HCT116 (cell line): ENCODE data around the gene TTYH1. TPM values are rescaled to one million over a fixed set of nuclear protein-coding genes. Genes with fewer than 3 reads are reported as not detected.

Experiments
- ATAC-seq: fragments of 200-7000 bp; cut with Tn5 transposase; 2 replicates; pipeline ENCODE4 v1.9.1; 2020; ENCODE audit warnings: mild to moderate bottlenecking, moderate library complexity
- BruUV-seq: library from RNA; stranded (reverse); fragments of 400-500 nt; replicated peaks from 2 replicates; lab custom pipeline; 2021; lab: Mats Ljungman, UMichigan
- CTCF ChIA-PET: fragments of 300-600 bp; sonication (Branson Sonifier 250); formaldehyde crosslinking; loops from one replicate; lab custom pipeline; 2021; ENCODE audit warnings: antibody characterized with exemption; lab: Charles Lee
- POLR2A ChIA-PET: fragments of 300-600, 350-600 bp; sonication (Branson Sonifier 250); formaldehyde crosslinking; loops from one replicate; lab custom pipeline; 2021; ENCODE audit warnings: antibody characterized with exemption; lab: Charles Lee
- RAD21 ChIA-PET, 2 experiments: fragments of 300-600 bp; sonication (Branson Sonifier 250); formaldehyde crosslinking; loops; one replicate each; lab custom pipeline; 2023; ENCODE audit warnings: low total read pairs in 2 of 2; ENCODE audit not compliant: uncharacterized antibody in 2 of 2, unreplicated experiment in 2 of 2, low non-redundant PET in 1 of 2; lab: Charles Lee
- DNase-seq: peaks from one replicate; pipeline ENCODE4 v3.0.0-alpha.2; 2010; ENCODE audit warnings: low read depth, low spot score
- H2AFZ ChIP-seq: fragments of 200-600 bp; shearing (Covaris generic), sonication (generic); 2 replicates; pipeline ENCODE4 v1.6.1; 2017; ENCODE audit warnings: low read depth, mixed run types, mixed read lengths, antibody characterized with exemption, low read length; ENCODE audit not compliant: poor library complexity, severe bottlenecking
- H3K27ac ChIP-seq: 2 replicates; pipeline ENCODE4 v1.5.1; 2012; ENCODE audit warnings: low read depth, low read length
- H3K27me3 ChIP-seq: fragments of 200-600 bp; sonication (generic); 2 replicates; pipeline ENCODE4 v1.6.1; 2016; ENCODE audit warnings: mixed run types, low read length, mixed read lengths; ENCODE audit not compliant: insufficient read depth
- H3K36me3 ChIP-seq, 2 experiments: fragments of 200-500 bp in 1 of 2; fragments of 200-600 bp in 1 of 2; sonication (Bioruptor generic) in 1 of 2; sonication (generic) in 1 of 2; 2 replicates each; pipeline versions ENCODE4 v1.5.1 to v1.6.1; 2014 to 2016; ENCODE audit warnings: low read length in 2 of 2, inconsistent platforms in 1 of 2, mixed read lengths in 1 of 2, mixed run types in 1 of 2; ENCODE audit not compliant: insufficient read depth in 2 of 2, control insufficient read depth in 1 of 2
- H3K4me1 ChIP-seq, 2 experiments: fragments of 200-600 bp in 1 of 2; sonication (generic) in 1 of 2; 2 replicates each; pipeline versions ENCODE4 v1.5.1 to v1.6.1; 2012 to 2017; ENCODE audit warnings: low read length in 2 of 2, inconsistent platforms in 1 of 2, mild to moderate bottlenecking in 1 of 2, mixed read lengths in 1 of 2, mixed run types in 1 of 2, moderate library complexity in 1 of 2; ENCODE audit not compliant: insufficient read depth in 2 of 2, control insufficient read depth in 1 of 2
- H3K4me2 ChIP-seq: fragments of 200-600 bp; sonication (generic); 2 replicates; pipeline ENCODE4 v1.6.1; 2017; ENCODE audit warnings: mixed run types, low read length, mixed read lengths
- H3K4me3 ChIP-seq, 2 experiments: fragments of 200-600 bp in 1 of 2; sonication (generic) in 1 of 2; replicated peaks in 1 of 2; 2 replicates each; pipeline ENCODE4 v1.5.1; 2011 to 2016; ENCODE audit warnings: low read length in 2 of 2, control low read depth in 1 of 2, low read depth in 1 of 2, mild to moderate bottlenecking in 1 of 2, mixed read lengths in 1 of 2, mixed run types in 1 of 2
- H3K79me2 ChIP-seq: fragments of 200-600 bp; sonication (generic); 2 replicates; pipeline ENCODE4 v1.6.1; 2017; ENCODE audit warnings: mild to moderate bottlenecking, mixed run types, low read length, moderate library complexity, mixed read lengths; ENCODE audit not compliant: insufficient read depth
- H3K9ac ChIP-seq: fragments of 200-600 bp; sonication (generic); 2 replicates; pipeline ENCODE4 v1.6.1; 2016; ENCODE audit warnings: low read length, mixed read lengths
- H3K9me2 ChIP-seq: fragments of 200-600 bp; sonication (generic), shearing (Covaris generic); 2 replicates; pipeline ENCODE4 v1.6.1; 2017; ENCODE audit warnings: mixed run types, mild to moderate bottlenecking, moderate library complexity; ENCODE audit not compliant: insufficient read depth
- H3K9me3 ChIP-seq, 2 experiments: fragments of 200-500 bp in 1 of 2; fragments of 200-600 bp in 1 of 2; sonication (Bioruptor generic) in 1 of 2; sonication (generic) in 1 of 2; 2 replicates each; pipeline ENCODE4 v1.6.1; 2014 to 2017; ENCODE audit warnings: low read length in 2 of 2, mixed read lengths in 2 of 2, inconsistent platforms in 1 of 2, low read depth in 1 of 2, mild to moderate bottlenecking in 1 of 2, mixed run types in 1 of 2, moderate library complexity in 1 of 2; ENCODE audit not compliant: control insufficient read depth in 1 of 2, insufficient read depth in 1 of 2
- H4K20me1 ChIP-seq: fragments of 200-600 bp; sonication (generic), shearing (Covaris generic); 2 replicates; pipeline ENCODE4 v1.6.1; 2017; ENCODE audit warnings: mixed run types, mild to moderate bottlenecking, moderate library complexity; ENCODE audit not compliant: insufficient read depth
- CBX3 ChIP-seq: IDR thresholded peaks from 2 replicates; pipeline ENCODE4 v1.6.1; 2012; ENCODE audit warnings: low read depth
- CEBPB ChIP-seq: IDR thresholded peaks from 2 replicates; pipeline ENCODE4 v1.6.1; 2012; ENCODE audit warnings: low read depth
- CTCF ChIP-seq, 3 experiments: fragments of 200-600 bp in 1 of 3; sonication (generic) in 1 of 3; IDR thresholded peaks in 2 of 3; conservative IDR thresholded peaks in 1 of 3; 2 replicates each; pipeline ENCODE4 v1.5.1; 2012 to 2017; ENCODE audit warnings: low read depth in 2 of 3, low read length in 2 of 3, antibody characterized with exemption in 1 of 3, borderline replicate concordance in 1 of 3, control low read depth in 1 of 3, mild to moderate bottlenecking in 1 of 3, mixed read lengths in 1 of 3, mixed run types in 1 of 3, moderate library complexity in 1 of 3; ENCODE audit not compliant: insufficient read depth in 1 of 3
- ELF1 ChIP-seq: IDR thresholded peaks from 2 replicates; pipeline ENCODE4 v1.6.1; 2012; ENCODE audit warnings: low read depth, borderline replicate concordance
- EZH2 ChIP-seq: fragments of 200-600 bp; sonication (generic); IDR thresholded peaks from 2 replicates; pipeline ENCODE4 v1.6.1; 2017; ENCODE audit warnings: antibody characterized with exemption, mixed run types
- SIN3A ChIP-seq: IDR thresholded peaks from 2 replicates; pipeline ENCODE4 v1.6.1; 2012; ENCODE audit warnings: low read depth
- SRF ChIP-seq: IDR thresholded peaks from 2 replicates; pipeline ENCODE4 v1.6.1; 2012; ENCODE audit warnings: low read depth
- ZNF274 ChIP-seq: fragments of 200-500 bp; sonication (Bioruptor generic); IDR thresholded peaks from 2 replicates; pipeline ENCODE4 v1.6.1; 2014; ENCODE audit warnings: mild to moderate bottlenecking, low read depth, low read length, inconsistent platforms
- intact Hi-C: fragments of 100-400 bp; cut with micrococcal nuclease; formaldehyde crosslinking; loops from 2 replicates; pipeline ENCODE4 v1.10.0; 2022
- total RNA-seq: library from RNA; stranded (reverse); gene quantifications from one replicate; pipeline ENCODE4 v1.2.1, GENCODE V29; 2021; ENCODE audit not compliant: unreplicated experiment
- TF ChIP-seq, protein P1 (sequence below): IDR thresholded peaks from 2 replicates; pipeline ENCODE4 v1.6.1; 2012

Gene TTYH1
- total RNA-seq, 1 experiment from 2014 or later: 0.37 TPM

DNA sequence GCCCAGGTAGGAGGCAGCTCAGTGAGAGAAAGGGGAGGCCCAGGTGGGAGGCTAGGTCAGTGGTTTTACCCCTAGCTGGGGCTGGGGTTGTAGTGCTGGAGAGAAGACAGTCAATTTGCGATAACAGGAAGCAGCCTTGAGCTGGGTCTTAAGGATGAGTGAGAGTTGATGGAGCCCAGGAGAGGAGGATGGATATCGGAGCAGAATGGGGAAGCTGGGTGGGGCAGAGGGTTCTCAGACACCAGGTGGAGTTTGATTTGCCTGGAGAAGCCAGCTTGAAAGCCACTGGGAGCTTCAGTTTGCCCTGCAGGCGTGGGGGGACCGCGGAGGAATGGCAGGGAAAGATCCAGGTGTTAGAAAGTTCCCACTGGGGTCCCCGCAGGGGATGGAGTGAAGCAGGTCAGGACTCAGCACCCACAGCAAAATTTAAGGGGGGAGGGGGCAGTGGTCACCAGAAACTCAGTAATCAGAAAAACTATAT is 58.7 kb downstream of the TTYH1 start (continued):
- TF ChIP-seq SIN3A (no peak), SRF (no peak), EZH2 (no peak), ELF1 (no peak), CEBPB (no peak)
- TF ChIP-seq, protein P1, sequence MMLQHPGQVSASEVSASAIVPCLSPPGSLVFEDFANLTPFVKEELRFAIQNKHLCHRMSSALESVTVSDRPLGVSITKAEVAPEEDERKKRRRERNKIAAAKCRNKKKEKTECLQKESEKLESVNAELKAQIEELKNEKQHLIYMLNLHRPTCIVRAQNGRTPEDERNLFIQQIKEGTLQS: no peak

DNA sequence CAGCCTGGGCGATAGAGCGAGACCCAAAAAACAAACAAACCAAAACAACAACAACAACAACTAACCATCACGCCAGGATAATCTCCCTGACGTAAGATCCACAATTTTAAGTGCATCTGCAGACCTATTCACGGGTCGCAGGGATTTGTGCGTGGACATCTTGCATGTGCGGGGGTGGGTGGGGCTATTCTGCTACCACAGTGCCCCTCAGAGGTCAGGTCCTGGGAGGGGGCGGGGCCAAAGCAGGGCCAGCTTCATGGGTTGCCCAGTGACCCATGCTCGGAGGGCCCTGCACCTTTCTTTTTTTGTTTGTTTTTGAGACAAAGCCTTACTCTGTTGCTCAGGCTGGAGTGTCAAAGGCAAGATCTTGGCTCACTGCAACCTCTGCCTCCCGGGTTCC is 60.4 kb downstream of the TTYH1 start:
- no peak overlapping the region for H3K27ac ChIP-seq
- no peaks in the 10 kb centered on the region for H3K36me3 ChIP-seq
- H3K4me1 ChIP-seq: peaks cover 6 to 9% of the 10 kb centered on the region in 2 experiments; a peak in 3 of 4 replicates
- H3K4me2 ChIP-seq: no peak overlapping the region
- intact Hi-C loops: no loop called here
- no peaks in the 10 kb centered on the region for H4K20me1 ChIP-seq
- no peaks in the 10 kb centered on the region for H3K9me3 ChIP-seq
- ChIA-PET RAD21 (no interaction called here), POLR2A (no interaction called here), CTCF (no interaction called here)
- H3K9ac ChIP-seq: no peak overlapping the region
- BruUV-seq: no TSS peak
- H3K4me3 ChIP-seq: no peak overlapping the region
- TF ChIP-seq ZNF274 (no peak), CTCF (IDR thresholded peaks at IDR 0.05 in 2 of 3, conservative IDR thresholded peaks at IDR 0.05 in 1 of 3; ENCODE audit: borderline replicate concordance in 1 of 3, insufficient read depth in 1 of 3, low read depth in 2 of 3, low read length in 2 of 3) (no peak), SIN3A (no peak), CBX3 (no peak), SRF (no peak)
- H3K79me2 ChIP-seq: no peaks in the 10 kb centered on the region
- DNase-seq (no peak), ATAC-seq (no peak)
- no peaks in the 10 kb centered on the region for H3K9me2 ChIP-seq
- H3K27me3 ChIP-seq: no peaks in the 10 kb centered on the region
- H2AFZ ChIP-seq: no peak overlapping the region
